Neural cell (in vitro differentiated cells): Measurements from ENCODE around the gene ACP2.

Source experiments
- EP300 ChIP-seq: fragments of 450-650 bp; conservative IDR thresholded peaks from 2 replicates; pipeline ENCODE4 v1.6.1; 2014; ENCODE audit warnings: antibody characterized with exemption, mild to moderate bottlenecking, moderate library complexity; ENCODE audit not compliant: poor library complexity, severe bottlenecking
- EZH2 ChIP-seq: fragments of 200-600, 300-800 bp; shearing (Covaris generic), sonication (generic); IDR thresholded peaks from 2 replicates; pipeline ENCODE4 v1.6.1; 2014; ENCODE audit warnings: antibody characterized with exemption, low read length, borderline replicate concordance, mild to moderate bottlenecking; ENCODE audit not compliant: insufficient read depth, poor library complexity, severe bottlenecking
- POLR2AphosphoS5 ChIP-seq: IDR thresholded peaks from 2 replicates; pipeline ENCODE4 v1.6.1; 2012
- TF ChIP-seq, protein P1 (sequence below): fragments of 450-650 bp; IDR thresholded peaks from 2 replicates; pipeline ENCODE4 v1.5.1; 2014; ENCODE audit warnings: antibody characterized with exemption, mild to moderate bottlenecking, moderate library complexity; ENCODE audit not compliant: poor library complexity, severe bottlenecking
- TF ChIP-seq, protein P2 (sequence below): IDR thresholded peaks from 2 replicates; pipeline ENCODE4 v1.6.1; 2012; ENCODE audit warnings: borderline replicate concordance

DNA sequence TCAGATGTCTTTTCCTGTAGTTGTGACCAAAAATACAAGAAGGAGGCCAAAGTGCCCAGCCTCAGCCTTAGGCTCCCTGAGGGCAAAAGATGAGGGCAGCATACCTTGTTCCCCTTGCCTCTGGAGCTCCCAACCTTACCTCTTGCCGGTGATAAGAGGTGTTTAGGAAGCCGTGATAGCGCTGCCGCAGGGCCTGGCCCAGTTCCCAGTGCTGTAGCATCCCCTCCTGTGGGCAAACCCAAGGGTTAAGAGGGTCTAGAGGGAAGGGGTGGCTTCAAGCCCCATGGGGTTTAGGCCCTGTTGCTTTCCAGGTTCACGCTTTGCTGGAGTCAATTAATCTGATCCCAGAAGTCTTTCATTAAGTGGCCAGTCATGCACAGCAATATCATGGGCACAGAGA lies 1.1 kb downstream of the ACP2 start:
- TF ChIP-seq, protein P1, sequence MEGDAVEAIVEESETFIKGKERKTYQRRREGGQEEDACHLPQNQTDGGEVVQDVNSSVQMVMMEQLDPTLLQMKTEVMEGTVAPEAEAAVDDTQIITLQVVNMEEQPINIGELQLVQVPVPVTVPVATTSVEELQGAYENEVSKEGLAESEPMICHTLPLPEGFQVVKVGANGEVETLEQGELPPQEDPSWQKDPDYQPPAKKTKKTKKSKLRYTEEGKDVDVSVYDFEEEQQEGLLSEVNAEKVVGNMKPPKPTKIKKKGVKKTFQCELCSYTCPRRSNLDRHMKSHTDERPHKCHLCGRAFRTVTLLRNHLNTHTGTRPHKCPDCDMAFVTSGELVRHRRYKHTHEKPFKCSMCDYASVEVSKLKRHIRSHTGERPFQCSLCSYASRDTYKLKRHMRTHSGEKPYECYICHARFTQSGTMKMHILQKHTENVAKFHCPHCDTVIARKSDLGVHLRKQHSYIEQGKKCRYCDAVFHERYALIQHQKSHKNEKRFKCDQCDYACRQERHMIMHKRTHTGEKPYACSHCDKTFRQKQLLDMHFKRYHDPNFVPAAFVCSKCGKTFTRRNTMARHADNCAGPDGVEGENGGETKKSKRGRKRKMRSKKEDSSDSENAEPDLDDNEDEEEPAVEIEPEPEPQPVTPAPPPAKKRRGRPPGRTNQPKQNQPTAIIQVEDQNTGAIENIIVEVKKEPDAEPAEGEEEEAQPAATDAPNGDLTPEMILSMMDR = no peak
- no peak for TF ChIP-seq POLR2AphosphoS5
- TF ChIP-seq, protein P2, sequence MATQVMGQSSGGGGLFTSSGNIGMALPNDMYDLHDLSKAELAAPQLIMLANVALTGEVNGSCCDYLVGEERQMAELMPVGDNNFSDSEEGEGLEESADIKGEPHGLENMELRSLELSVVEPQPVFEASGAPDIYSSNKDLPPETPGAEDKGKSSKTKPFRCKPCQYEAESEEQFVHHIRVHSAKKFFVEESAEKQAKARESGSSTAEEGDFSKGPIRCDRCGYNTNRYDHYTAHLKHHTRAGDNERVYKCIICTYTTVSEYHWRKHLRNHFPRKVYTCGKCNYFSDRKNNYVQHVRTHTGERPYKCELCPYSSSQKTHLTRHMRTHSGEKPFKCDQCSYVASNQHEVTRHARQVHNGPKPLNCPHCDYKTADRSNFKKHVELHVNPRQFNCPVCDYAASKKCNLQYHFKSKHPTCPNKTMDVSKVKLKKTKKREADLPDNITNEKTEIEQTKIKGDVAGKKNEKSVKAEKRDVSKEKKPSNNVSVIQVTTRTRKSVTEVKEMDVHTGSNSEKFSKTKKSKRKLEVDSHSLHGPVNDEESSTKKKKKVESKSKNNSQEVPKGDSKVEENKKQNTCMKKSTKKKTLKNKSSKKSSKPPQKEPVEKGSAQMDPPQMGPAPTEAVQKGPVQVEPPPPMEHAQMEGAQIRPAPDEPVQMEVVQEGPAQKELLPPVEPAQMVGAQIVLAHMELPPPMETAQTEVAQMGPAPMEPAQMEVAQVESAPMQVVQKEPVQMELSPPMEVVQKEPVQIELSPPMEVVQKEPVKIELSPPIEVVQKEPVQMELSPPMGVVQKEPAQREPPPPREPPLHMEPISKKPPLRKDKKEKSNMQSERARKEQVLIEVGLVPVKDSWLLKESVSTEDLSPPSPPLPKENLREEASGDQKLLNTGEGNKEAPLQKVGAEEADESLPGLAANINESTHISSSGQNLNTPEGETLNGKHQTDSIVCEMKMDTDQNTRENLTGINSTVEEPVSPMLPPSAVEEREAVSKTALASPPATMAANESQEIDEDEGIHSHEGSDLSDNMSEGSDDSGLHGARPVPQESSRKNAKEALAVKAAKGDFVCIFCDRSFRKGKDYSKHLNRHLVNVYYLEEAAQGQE = no peak
- TF ChIP-seq EZH2 = no peak
- TF ChIP-seq EP300 = no peak
